ENCODE data around the gene SERTM2.
"Not testable (repeated sequence)": the region's sequence is repeated elsewhere in the genome, so short reads cannot be mapped to it uniquely, and the experiment has no call there.

Gene SERTM2

GRCh38 chrX:111549235-111549634 is 37.8 kb downstream of the SERTM2 start:
- not testable (repeated sequence) for H3K27me3 ChIP-seq (ENCODE audit: control insufficient read depth in 2 of 2, insufficient read depth in 2 of 2, low read length in 2 of 2); H3K9ac ChIP-seq (ENCODE audit: low read depth in 1 of 2, low read length in 2 of 2); H3K36me3 ChIP-seq (ENCODE audit: control insufficient read depth in 2 of 2, insufficient read depth in 2 of 2, low read length in 2 of 2); H3K9me3 ChIP-seq (ENCODE audit: control insufficient read depth in 2 of 2, low read length in 2 of 2); H3K27ac ChIP-seq (ENCODE audit: low read depth in 2 of 2, low read length in 2 of 2); H3K4me3 ChIP-seq (ENCODE audit: low read length in 2 of 2); H3K4me1 ChIP-seq (ENCODE audit: control insufficient read depth in 2 of 2, insufficient read depth in 2 of 2, low read length in 2 of 2)

- Histone ChIP-seq H3K9me3 (ENCODE audit: control insufficient read depth in 2 of 2, low read length in 2 of 2) (no peaks in the 10 kb centered on the region), H3K27ac (ENCODE audit: low read depth in 2 of 2, low read length in 2 of 2) (no peak overlapping the region), H3K4me3 (ENCODE audit: low read length in 2 of 2) (no peak overlapping the region), H3K27me3 (ENCODE audit: control insufficient read depth in 2 of 2, insufficient read depth in 2 of 2, low read length in 2 of 2) (peaks cover 0 to 4% of the 10 kb centered on the region in 2 donors), H3K36me3 (ENCODE audit: control insufficient read depth in 2 of 2, insufficient read depth in 2 of 2, low read length in 2 of 2) (no peaks in the 10 kb centered on the region), H3K9ac (ENCODE audit: low read depth in 1 of 2, low read length in 2 of 2) (no peak overlapping the region), H3K4me1 (ENCODE audit: control insufficient read depth in 2 of 2, insufficient read depth in 2 of 2, low read length in 2 of 2) (no peaks in the 10 kb centered on the region)
Observed at GRCh38 chrX:111555406-111555958, 44.0 kb downstream of the SERTM2 start.

- Histone ChIP-seq H3K9me3 (ENCODE audit: control insufficient read depth in 2 of 2, low read length in 2 of 2) (no peaks in the 10 kb centered on the region), H3K27me3 (ENCODE audit: control insufficient read depth in 2 of 2, insufficient read depth in 2 of 2, low read length in 2 of 2) (peaks cover 2 to 4% of the 10 kb centered on the region in 2 donors), H3K9ac (ENCODE audit: low read depth in 1 of 2, low read length in 2 of 2) (no peak overlapping the region), H3K4me1 (ENCODE audit: control insufficient read depth in 2 of 2, insufficient read depth in 2 of 2, low read length in 2 of 2) (no peaks in the 10 kb centered on the region), H3K36me3 (ENCODE audit: control insufficient read depth in 2 of 2, insufficient read depth in 2 of 2, low read length in 2 of 2) (no peaks in the 10 kb centered on the region), H3K4me3 (ENCODE audit: low read length in 2 of 2) (no peak overlapping the region), H3K27ac (ENCODE audit: low read depth in 2 of 2, low read length in 2 of 2) (no peak overlapping the region)
Observed at GRCh38 chrX:111560801-111561200, 49.4 kb downstream of the SERTM2 start.

GRCh38 chrX:111561851-111562250 is 50.4 kb downstream of the SERTM2 start:
- H3K27me3 ChIP-seq (ENCODE audit: control insufficient read depth in 2 of 2, insufficient read depth in 2 of 2, low read length in 2 of 2): peaks cover 2 to 4% of the 10 kb centered on the region in 2 donors
- no peaks in the 10 kb centered on the region for H3K36me3 ChIP-seq (ENCODE audit: control insufficient read depth in 2 of 2, insufficient read depth in 2 of 2, low read length in 2 of 2)
- no peak overlapping the region for H3K9ac ChIP-seq (ENCODE audit: low read depth in 1 of 2, low read length in 2 of 2)
- no peak overlapping the region for H3K27ac ChIP-seq (ENCODE audit: low read depth in 2 of 2, low read length in 2 of 2)
- H3K4me1 ChIP-seq (ENCODE audit: control insufficient read depth in 2 of 2, insufficient read depth in 2 of 2, low read length in 2 of 2): no peaks in the 10 kb centered on the region
- no peaks in the 10 kb centered on the region for H3K9me3 ChIP-seq (ENCODE audit: control insufficient read depth in 2 of 2, low read length in 2 of 2)
- H3K4me3 ChIP-seq (ENCODE audit: low read length in 2 of 2): no peak overlapping the region

GRCh38 chrX:111567542-111568255 is 56.3 kb downstream of the SERTM2 start:
- peaks cover 0 to 2% of the 10 kb centered on the region in 2 donors for H3K27me3 ChIP-seq (ENCODE audit: control insufficient read depth in 2 of 2, insufficient read depth in 2 of 2, low read length in 2 of 2)
- H3K4me3 ChIP-seq (ENCODE audit: low read length in 2 of 2): no peak overlapping the region
- H3K9ac ChIP-seq (ENCODE audit: low read depth in 1 of 2, low read length in 2 of 2): no peak overlapping the region
- H3K36me3 ChIP-seq (ENCODE audit: control insufficient read depth in 2 of 2, insufficient read depth in 2 of 2, low read length in 2 of 2): no peaks in the 10 kb centered on the region
- no peak overlapping the region for H3K27ac ChIP-seq (ENCODE audit: low read depth in 2 of 2, low read length in 2 of 2)
- no peaks in the 10 kb centered on the region for H3K4me1 ChIP-seq (ENCODE audit: control insufficient read depth in 2 of 2, insufficient read depth in 2 of 2, low read length in 2 of 2)
- no peaks in the 10 kb centered on the region for H3K9me3 ChIP-seq (ENCODE audit: control insufficient read depth in 2 of 2, low read length in 2 of 2)

GRCh38 chrX:111568354-111568753 is 56.9 kb downstream of the SERTM2 start:
- Histone ChIP-seq H3K9me3 (ENCODE audit: control insufficient read depth in 2 of 2, low read length in 2 of 2) (no peaks in the 10 kb centered on the region), H3K27me3 (ENCODE audit: control insufficient read depth in 2 of 2, insufficient read depth in 2 of 2, low read length in 2 of 2) (peaks cover 0 to 2% of the 10 kb centered on the region in 2 donors), H3K27ac (ENCODE audit: low read depth in 2 of 2, low read length in 2 of 2) (no peak overlapping the region), H3K36me3 (ENCODE audit: control insufficient read depth in 2 of 2, insufficient read depth in 2 of 2, low read length in 2 of 2) (no peaks in the 10 kb centered on the region), H3K4me1 (ENCODE audit: control insufficient read depth in 2 of 2, insufficient read depth in 2 of 2, low read length in 2 of 2) (no peaks in the 10 kb centered on the region), H3K9ac (ENCODE audit: low read depth in 1 of 2, low read length in 2 of 2) (no peak overlapping the region), H3K4me3 (ENCODE audit: low read length in 2 of 2) (no peak overlapping the region)

- no peaks in the 10 kb centered on the region for H3K9me3 ChIP-seq (ENCODE audit: control insufficient read depth in 2 of 2, low read length in 2 of 2)
Observed at GRCh38 chrX:111568817-111569216, 57.4 kb downstream of the SERTM2 start.

More at GRCh38 chrX:111568817-111569216, 57.4 kb downstream of the SERTM2 start:
- H3K36me3 ChIP-seq (ENCODE audit: control insufficient read depth in 2 of 2, insufficient read depth in 2 of 2, low read length in 2 of 2): no peaks in the 10 kb centered on the region
- H3K4me3 ChIP-seq (ENCODE audit: low read length in 2 of 2): no peak overlapping the region
- no peaks in the 10 kb centered on the region for H3K4me1 ChIP-seq (ENCODE audit: control insufficient read depth in 2 of 2, insufficient read depth in 2 of 2, low read length in 2 of 2)
- H3K27ac ChIP-seq (ENCODE audit: low read depth in 2 of 2, low read length in 2 of 2): no peak overlapping the region
- no peak overlapping the region for H3K9ac ChIP-seq (ENCODE audit: low read depth in 1 of 2, low read length in 2 of 2)
- H3K27me3 ChIP-seq (ENCODE audit: control insufficient read depth in 2 of 2, insufficient read depth in 2 of 2, low read length in 2 of 2): no peaks in the 10 kb centered on the region
